Fibroblast of skin of back (primary cell): Measurements from ENCODE around the gene SPNS2.

Source experiments
- DNase-seq: peaks from one replicate; pipeline ENCODE4 v3.0.0-alpha.2; 2013

The SPNS2 gene

DNA sequence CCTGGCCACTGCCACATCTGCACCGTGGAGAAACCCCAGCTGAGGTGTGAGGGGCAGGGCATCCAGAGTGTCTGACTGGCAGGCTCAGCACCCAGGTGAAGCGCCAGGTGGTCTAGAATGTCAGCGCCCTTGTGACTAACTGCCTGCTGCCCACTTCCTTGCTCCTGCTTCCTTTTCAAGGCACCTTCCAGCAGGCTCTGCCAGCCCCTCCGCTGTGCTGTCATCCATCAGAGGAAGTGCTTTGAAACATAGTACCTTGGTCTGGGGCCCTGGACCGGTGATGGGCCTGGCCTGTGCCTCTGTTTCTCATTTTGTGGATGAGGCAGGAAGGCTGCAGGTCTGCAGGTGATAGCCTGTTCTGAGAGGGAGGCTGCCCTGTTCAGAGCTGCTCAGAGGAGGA lies 5.5 kb downstream of the SPNS2 start:
- no peak for DNase-seq

GRCh38 chr17:4505187-4505586 lies 6.5 kb downstream of the SPNS2 start:
- DNase-seq: no peak

- DNase-seq: no peak
Observed at GRCh38 chr17:4506175-4506813, 7.6 kb downstream of the SPNS2 start.

- DNase-seq: no peak
Observed at GRCh38 chr17:4506892-4507291, 8.2 kb downstream of the SPNS2 start.

DNA sequence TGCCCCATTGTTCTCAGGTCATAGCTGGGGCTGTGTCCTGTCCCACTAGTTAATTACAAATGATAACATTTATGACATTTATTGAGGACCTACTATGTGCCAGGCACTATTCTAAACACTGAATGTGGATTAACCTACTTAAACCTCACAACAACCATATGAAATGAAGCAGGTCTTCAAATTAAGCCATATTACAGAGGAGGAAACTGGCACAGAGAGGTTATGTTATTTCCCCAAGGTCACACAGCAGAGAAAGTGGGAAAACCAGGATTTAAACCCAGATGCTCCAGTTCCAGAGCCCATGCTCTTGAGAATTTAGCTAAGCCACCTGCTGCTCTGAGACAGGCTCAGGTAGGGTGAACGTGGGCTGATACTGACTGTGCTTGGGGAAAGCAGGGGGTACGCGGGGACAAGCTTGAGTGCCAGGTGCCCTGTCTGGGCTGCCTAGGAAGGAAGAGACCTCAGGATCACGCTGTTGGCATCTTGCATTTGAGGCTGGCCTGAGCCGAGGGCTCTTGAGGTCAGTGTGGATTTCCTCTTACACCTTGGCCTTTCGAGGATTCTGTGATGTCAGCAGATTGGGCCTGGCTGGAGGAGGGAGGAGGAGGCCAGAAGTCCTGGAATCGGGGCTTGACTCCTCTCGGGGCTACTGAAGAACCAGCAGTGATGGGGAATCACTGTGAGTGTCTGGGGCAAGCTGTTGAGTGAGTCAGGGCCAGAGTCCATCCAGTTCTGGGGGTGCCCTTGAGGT lies 8.9 kb downstream of the SPNS2 start:
- DNase-seq: no peak

- no peak for DNase-seq
Observed at GRCh38 chr17:4508207-4508606, 9.5 kb downstream of the SPNS2 start.

GRCh38 chr17:4509401-4509800 lies 10.7 kb downstream of the SPNS2 start:
- DNase-seq: no peak

DNA sequence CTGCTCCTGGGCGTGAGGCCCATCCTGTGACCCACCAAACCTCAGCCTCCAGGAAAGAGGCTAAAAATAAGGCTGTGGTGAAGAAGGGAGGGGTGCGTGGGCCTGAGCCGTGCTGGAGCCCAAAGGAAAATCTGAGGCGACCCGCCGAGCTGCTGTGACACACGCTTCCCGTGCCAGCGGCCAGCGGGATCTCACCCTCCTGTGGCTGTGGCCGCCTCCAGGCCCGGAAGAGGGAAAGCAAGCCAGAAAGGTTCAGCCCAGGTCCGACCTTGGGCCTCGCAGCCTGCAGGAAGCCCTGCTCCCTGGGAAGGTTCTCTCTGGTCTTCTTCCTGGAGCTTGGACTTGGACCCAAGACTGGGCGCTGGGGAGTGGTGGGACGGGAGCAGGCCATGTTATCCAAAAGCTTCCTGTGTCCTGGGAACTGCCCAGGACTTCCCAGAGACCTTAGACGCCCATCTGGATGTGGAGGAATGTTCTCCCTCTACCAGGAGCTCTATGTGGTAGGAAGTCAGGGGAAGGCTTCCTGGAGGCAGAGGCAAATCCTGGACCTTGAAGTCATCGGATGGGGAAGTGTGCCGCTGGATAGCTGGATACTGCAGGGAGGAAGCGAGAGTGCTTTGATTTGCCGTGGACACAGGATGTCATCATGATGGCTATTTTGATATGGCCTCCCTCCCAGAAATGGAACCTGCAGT lies 11.4 kb downstream of the SPNS2 start:
- DNase-seq: no peak

DNA sequence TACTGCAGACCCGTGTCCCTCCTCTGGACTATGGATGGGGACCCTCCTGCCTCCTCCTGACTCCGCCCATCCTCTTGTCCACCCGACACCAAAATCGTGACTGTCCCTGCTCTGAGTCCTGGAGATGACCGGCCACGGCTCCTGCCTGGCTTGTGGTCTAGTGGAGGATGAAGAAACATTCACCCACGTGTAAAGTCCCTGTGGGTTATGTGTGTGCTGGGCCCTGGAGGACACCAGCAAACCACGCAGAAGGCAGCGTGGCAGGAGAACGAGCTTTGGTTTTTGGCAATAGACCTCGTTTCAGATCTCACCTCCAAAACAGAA lies 11.9 kb downstream of the SPNS2 start:
- no peak for DNase-seq

GRCh38 chr17:4511199-4511932 lies 12.7 kb downstream of the SPNS2 start:
- no peak for DNase-seq

GRCh38 chr17:4512156-4513112 lies 13.8 kb downstream of the SPNS2 start:
- DNase-seq: no peak

- no peak for DNase-seq
Observed at GRCh38 chr17:4513113-4514032, 14.7 kb downstream of the SPNS2 start.

DNA sequence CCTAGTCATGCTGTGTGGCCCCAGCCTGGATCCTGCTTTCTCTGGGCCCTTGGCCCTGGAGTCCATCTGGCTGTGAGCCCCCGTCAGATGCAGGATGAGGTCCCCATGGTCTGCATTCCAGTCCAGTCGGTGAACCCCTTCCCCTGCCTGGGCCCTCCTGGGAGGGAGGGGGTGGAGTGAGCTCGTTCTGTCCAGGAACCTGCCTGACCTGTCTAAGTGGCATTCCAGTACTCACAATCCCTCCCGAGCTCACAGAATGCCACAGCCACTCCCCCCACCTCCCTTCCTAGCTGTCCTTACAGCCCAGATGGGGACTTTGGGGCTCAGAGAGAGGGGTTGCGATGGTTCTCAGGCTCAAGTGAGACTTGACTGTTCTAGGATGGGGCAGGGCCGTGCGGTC lies 15.5 kb downstream of the SPNS2 start:
- DNase-seq: no peak

GRCh38 chr17:4514779-4515178 lies 16.1 kb downstream of the SPNS2 start:
- DNase-seq: no peak

DNA sequence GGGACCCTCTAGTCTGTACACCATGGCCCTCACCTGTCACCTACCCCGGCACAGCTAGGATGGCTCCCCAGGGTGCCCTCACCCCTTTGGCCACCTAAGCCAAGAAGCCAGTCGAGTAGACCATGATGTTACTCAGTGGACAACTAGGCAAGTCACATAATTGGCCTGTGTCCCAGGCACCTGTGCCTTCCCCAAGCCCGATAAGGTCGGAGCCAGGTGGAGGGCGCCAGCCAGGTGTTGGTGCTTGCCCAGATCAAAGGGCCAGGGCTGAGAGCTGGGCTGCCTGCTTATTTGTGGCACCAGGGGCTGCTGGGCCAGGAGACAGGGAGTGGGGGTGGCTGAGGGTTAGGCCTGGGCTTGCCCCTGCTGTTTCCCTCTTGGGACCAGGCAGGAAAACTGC lies 16.8 kb downstream of the SPNS2 start:
- DNase-seq: no peak

GRCh38 chr17:4516735-4517134 lies 18.1 kb downstream of the SPNS2 start:
- no peak for DNase-seq

GRCh38 chr17:4518901-4519300 lies 20.2 kb downstream of the SPNS2 start:
- DNase-seq: no peak

GRCh38 chr17:4519361-4519788 lies 20.7 kb downstream of the SPNS2 start:
- no peak for DNase-seq

- no peak for DNase-seq
Observed at GRCh38 chr17:4520060-4520893, 21.6 kb downstream of the SPNS2 start.
